Measurements from ENCODE around the gene NPHP4. TPM values are rescaled to one million over a fixed set of nuclear protein-coding genes. Genes with fewer than 3 reads are reported as not detected.

The NPHP4 gene
- total RNA-seq, 6 experiments from 2014 or later = 5.0 to 6.8 (median 6.0) TPM

GRCh38 chr1:5951846-5952410, 40.3 kb downstream of the NPHP4 start:
- H3K4me1 Mint-ChIP-seq (ENCODE audit: low read depth) = 0 out of 2 replicates have a peak, but pooled peaks cover 4% of the 10 kb centered on the region
- H3K36me3 Mint-ChIP-seq (ENCODE audit: low read depth) = peaks cover 12% of the 10 kb centered on the region
- TF ChIP-seq, protein P1, sequence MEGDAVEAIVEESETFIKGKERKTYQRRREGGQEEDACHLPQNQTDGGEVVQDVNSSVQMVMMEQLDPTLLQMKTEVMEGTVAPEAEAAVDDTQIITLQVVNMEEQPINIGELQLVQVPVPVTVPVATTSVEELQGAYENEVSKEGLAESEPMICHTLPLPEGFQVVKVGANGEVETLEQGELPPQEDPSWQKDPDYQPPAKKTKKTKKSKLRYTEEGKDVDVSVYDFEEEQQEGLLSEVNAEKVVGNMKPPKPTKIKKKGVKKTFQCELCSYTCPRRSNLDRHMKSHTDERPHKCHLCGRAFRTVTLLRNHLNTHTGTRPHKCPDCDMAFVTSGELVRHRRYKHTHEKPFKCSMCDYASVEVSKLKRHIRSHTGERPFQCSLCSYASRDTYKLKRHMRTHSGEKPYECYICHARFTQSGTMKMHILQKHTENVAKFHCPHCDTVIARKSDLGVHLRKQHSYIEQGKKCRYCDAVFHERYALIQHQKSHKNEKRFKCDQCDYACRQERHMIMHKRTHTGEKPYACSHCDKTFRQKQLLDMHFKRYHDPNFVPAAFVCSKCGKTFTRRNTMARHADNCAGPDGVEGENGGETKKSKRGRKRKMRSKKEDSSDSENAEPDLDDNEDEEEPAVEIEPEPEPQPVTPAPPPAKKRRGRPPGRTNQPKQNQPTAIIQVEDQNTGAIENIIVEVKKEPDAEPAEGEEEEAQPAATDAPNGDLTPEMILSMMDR (IDR thresholded peaks at IDR 0.05) = no peak
- no peak for DNase-seq
- H3K4me3 Mint-ChIP-seq = no peak overlapping the region
- H3K27me3 Mint-ChIP-seq (ENCODE audit: insufficient read depth) = no peaks in the 10 kb centered on the region
- no peak overlapping the region for H3K27ac Mint-ChIP-seq
- no peaks in the 10 kb centered on the region for H3K9me3 Mint-ChIP-seq

DNA sequence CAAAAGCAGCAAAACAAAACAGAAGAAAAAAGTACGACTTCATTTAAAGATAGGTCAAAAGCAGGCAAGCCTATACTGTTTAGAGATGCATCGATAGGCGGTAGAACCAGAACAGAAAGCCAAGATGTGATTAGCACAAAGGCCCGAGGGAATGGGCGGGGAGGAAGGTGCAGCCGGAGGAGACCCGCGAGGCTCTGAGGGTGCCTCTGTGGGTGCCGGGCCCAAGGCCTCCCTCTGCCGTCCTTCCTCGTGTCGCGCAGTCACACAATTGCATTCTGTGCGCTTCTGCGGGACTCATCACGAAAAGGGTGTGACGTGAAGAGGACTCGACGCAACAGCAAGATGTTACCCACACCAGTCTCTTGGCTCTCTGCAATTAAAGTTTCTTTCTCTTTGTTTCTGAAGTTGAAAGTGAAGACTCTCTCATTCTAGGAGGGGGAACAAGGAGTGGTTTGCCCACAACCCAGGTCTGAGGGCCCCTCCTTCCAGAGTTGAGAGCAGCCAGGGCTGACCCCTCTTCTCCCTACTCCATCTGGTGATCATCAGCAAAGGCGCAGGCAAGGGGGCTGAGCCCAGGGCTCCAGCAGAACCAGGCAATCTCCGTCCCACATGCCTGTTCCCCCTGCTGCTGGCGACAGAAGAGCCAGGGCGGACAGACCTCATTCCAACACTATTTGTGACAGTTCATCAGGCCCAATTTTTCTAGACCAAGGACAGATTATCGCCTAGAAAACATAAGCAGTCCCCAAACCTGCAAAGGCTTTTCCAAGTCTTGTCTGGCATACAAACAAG, 41.0 kb downstream of the NPHP4 start:
- Mint-ChIP-seq H3K27ac (no peak overlapping the region), H3K4me3 (no peak overlapping the region), H3K36me3 (ENCODE audit: low read depth) (peaks cover 19% of the 10 kb centered on the region), H3K27me3 (ENCODE audit: insufficient read depth) (no peaks in the 10 kb centered on the region), H3K4me1 (ENCODE audit: low read depth) (0 out of 2 replicates have a peak, but pooled peaks cover 4% of the 10 kb centered on the region), H3K9me3 (no peaks in the 10 kb centered on the region)
- TF ChIP-seq, protein P1 (IDR thresholded peaks at IDR 0.05) = no peak
- no peak for DNase-seq

DNA sequence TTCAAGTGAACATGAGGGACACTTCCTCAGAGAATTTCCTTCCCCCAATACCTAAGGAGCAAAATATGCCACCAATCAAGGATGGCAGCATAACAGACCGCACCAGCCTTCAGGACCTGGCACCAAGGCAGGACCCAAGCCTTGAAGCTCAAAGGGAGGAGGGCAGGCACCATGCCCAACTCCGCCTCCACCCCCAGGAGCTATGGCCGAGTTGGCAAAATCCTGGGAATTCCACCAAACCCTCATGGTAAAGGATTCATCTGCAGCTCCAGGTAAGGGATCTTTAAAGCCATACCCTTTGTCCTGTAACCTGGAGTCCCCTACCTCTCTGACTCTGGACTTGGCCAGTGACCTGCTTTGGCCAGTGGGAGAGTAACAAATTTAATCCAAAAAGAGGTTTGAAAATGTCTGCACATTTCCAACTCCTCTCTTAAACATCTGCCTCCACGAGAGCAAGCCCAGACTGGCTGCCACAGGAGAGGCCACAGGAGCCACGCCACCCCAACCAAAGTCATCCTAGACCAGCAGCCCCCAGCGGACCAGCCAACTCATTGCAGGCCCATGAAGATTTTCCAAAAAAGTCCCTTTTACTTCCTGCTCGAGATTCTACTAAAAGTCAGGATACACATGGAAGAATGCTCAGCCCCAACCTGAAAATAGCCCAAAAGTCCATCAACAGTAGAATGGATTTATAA, 41.9 kb downstream of the NPHP4 start:
- Mint-ChIP-seq H3K27ac (no peak overlapping the region), H3K27me3 (ENCODE audit: insufficient read depth) (no peaks in the 10 kb centered on the region), H3K4me3 (no peak overlapping the region), H3K4me1 (ENCODE audit: low read depth) (0 out of 2 replicates have a peak, but pooled peaks cover 4% of the 10 kb centered on the region), H3K9me3 (no peaks in the 10 kb centered on the region), H3K36me3 (ENCODE audit: low read depth) (peaks cover 25% of the 10 kb centered on the region)
- TF ChIP-seq, protein P1 (IDR thresholded peaks at IDR 0.05) = no peak
- DNase-seq = no peak

GRCh38 chr1:5949761-5950100, 42.5 kb downstream of the NPHP4 start:
- DNase-seq = no peak
- Mint-ChIP-seq H3K4me1 (ENCODE audit: low read depth) (0 out of 2 replicates have a peak, but pooled peaks cover 4% of the 10 kb centered on the region), H3K27ac (no peak overlapping the region), H3K36me3 (ENCODE audit: low read depth) (peaks cover 26% of the 10 kb centered on the region), H3K9me3 (no peaks in the 10 kb centered on the region), H3K27me3 (ENCODE audit: insufficient read depth) (no peaks in the 10 kb centered on the region), H3K4me3 (no peak overlapping the region)
- TF ChIP-seq, protein P1 (IDR thresholded peaks at IDR 0.05) = no peak

GRCh38 chr1:5949085-5949760, 43.0 kb downstream of the NPHP4 start:
- DNase-seq = no peak
- H3K4me3 Mint-ChIP-seq = no peak overlapping the region
- no peaks in the 10 kb centered on the region for H3K9me3 Mint-ChIP-seq
- TF ChIP-seq, protein P1 (IDR thresholded peaks at IDR 0.05) = peak; percentile 35
- H3K36me3 Mint-ChIP-seq (ENCODE audit: low read depth) = peaks cover 21% of the 10 kb centered on the region
- no peaks in the 10 kb centered on the region for H3K27me3 Mint-ChIP-seq (ENCODE audit: insufficient read depth)
- H3K27ac Mint-ChIP-seq = no peak overlapping the region
- H3K4me1 Mint-ChIP-seq (ENCODE audit: low read depth) = 0 out of 2 replicates have a peak, but pooled peaks cover 4% of the 10 kb centered on the region
